ENCODE measurements around the gene RETREG1.
A peak's percentile ranks its signal among the peaks of the same experiment; 100 is the strongest.
"Not testable (repeated sequence)": the region's sequence is repeated elsewhere in the genome, so short reads cannot be mapped to it uniquely, and the experiment has no call there.

RETREG1 gene

DNA sequence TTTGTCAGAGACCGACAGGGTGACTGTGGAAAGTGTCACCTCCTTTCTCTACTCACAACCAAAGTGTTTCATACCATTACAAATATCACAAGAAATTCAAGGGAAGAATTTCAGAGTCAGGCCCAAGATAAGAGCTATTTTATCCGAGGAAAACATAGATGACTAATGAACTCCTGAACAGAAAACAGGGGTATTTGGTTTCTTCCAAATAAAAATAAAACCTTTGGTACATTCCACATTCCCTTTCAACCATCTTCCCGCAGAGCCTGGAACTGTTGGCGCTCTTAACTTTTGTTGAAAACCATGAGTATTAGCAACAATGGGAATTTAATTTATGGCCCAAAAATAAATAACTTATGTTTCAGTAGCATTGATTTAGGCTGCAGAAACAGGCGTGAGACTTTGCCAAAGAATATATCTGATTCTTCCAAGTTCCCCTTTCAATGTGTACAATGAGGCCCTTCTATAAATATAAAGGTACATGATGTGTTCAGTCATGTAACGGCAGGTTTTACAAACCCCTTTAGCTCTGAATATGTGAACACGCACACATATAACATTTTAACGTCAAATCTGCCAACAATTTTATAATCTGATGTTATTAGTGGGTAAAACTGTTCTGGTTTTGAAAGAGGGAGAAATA is 69.5 kb downstream of the RETREG1 start:
- H3K27ac ChIP-seq (ENCODE audit: low read depth, low read length): no peak overlapping the region
- H3K4me3 ChIP-seq (ENCODE audit: low read depth in 1 of 2, low read length in 2 of 2): no peak overlapping the region
- peaks cover 2 to 10% of the 10 kb centered on the region in 2 donors for H3K4me1 ChIP-seq (ENCODE audit: control insufficient read depth in 1 of 2, insufficient read depth in 2 of 2, low read length in 2 of 2)
- no peaks in the 10 kb centered on the region for H3K9me3 ChIP-seq (ENCODE audit: control insufficient read depth in 1 of 2, low read length in 2 of 2)
- H3K27me3 ChIP-seq (ENCODE audit: control insufficient read depth in 1 of 2, insufficient read depth in 2 of 2, low read length in 2 of 2): no peaks in the 10 kb centered on the region
- no peaks in the 10 kb centered on the region for H3K36me3 ChIP-seq (ENCODE audit: control insufficient read depth in 1 of 2, insufficient read depth in 2 of 2, low read length in 2 of 2)
- H3K9ac ChIP-seq (ENCODE audit: low read depth in 1 of 2, low read length in 2 of 2): no peak overlapping the region

DNA sequence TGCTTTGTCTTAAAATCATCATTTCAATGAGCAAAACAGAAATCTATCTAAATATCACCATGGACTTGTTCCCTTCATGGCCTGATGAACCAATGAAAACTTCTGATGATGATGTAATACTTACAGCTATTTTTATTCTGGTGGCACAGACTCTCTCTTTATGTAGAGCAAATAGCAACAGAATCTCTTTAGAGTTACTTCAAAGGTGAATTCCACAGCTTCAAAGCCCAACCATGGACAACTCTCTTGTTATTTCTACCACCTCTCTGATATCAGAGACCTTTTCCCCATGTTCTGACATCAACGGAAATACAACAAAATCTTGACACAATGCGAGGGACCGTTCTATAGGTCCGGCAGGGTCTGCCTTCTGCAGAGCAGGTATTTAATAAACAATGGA is 70.1 kb downstream of the RETREG1 start:
- Histone ChIP-seq H3K4me3 (ENCODE audit: low read depth in 1 of 2, low read length in 2 of 2) (no peak overlapping the region), H3K36me3 (ENCODE audit: control insufficient read depth in 1 of 2, insufficient read depth in 2 of 2, low read length in 2 of 2) (no peaks in the 10 kb centered on the region), H3K9me3 (ENCODE audit: control insufficient read depth in 1 of 2, low read length in 2 of 2) (no peaks in the 10 kb centered on the region), H3K27me3 (ENCODE audit: control insufficient read depth in 1 of 2, insufficient read depth in 2 of 2, low read length in 2 of 2) (no peaks in the 10 kb centered on the region), H3K9ac (ENCODE audit: low read depth in 1 of 2, low read length in 2 of 2) (no peak overlapping the region), H3K27ac (ENCODE audit: low read depth, low read length) (no peak overlapping the region), H3K4me1 (ENCODE audit: control insufficient read depth in 1 of 2, insufficient read depth in 2 of 2, low read length in 2 of 2) (peaks cover 7 to 14% of the 10 kb centered on the region in 2 donors)

DNA sequence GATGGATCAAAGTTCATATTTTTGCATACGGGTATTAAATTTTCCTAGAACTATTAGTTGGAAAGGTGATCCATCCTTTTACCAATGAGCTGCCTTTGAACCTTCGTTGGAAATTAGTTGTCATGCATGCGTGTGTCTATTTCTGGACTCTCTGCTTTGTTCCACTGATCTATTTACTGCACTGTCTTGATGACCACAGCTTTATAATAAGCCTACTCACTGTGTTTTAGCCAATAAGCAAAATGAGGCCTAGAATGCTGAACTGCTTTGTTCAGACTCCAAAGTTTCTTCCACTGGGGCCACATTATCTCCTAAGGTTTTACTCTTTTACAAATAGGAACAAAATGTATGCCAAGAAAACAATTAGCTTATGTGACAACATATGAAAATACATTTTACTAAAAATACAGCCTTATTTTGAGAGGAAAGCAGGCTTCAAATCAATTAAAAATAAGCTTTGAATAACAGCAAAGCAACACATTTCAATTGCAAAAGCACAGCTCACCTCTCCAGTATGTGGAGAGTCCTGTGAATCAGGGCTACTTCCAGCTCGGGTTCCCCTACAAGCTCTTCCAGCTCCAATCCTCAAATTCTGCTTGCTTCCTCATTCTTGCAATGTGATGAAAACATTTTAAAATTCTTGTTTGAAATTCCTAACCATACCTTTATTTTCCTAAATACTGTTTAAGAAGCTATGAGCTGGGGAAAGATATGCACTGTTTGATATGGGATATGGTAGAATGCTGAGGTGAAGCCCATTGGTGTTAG is 72.0 kb downstream of the RETREG1 start:
- Histone ChIP-seq H3K9ac (ENCODE audit: low read depth in 1 of 2, low read length in 2 of 2) (no peak overlapping the region), H3K27ac (ENCODE audit: low read depth, low read length) (no peak overlapping the region), H3K9me3 (ENCODE audit: control insufficient read depth in 1 of 2, low read length in 2 of 2) (no peaks in the 10 kb centered on the region), H3K27me3 (ENCODE audit: control insufficient read depth in 1 of 2, insufficient read depth in 2 of 2, low read length in 2 of 2) (no peaks in the 10 kb centered on the region), H3K4me3 (ENCODE audit: low read depth in 1 of 2, low read length in 2 of 2) (no peak overlapping the region), H3K4me1 (ENCODE audit: control insufficient read depth in 1 of 2, insufficient read depth in 2 of 2, low read length in 2 of 2) (peaks cover 10 to 21% of the 10 kb centered on the region in 2 donors), H3K36me3 (ENCODE audit: control insufficient read depth in 1 of 2, insufficient read depth in 2 of 2, low read length in 2 of 2) (no peaks in the 10 kb centered on the region)

DNA sequence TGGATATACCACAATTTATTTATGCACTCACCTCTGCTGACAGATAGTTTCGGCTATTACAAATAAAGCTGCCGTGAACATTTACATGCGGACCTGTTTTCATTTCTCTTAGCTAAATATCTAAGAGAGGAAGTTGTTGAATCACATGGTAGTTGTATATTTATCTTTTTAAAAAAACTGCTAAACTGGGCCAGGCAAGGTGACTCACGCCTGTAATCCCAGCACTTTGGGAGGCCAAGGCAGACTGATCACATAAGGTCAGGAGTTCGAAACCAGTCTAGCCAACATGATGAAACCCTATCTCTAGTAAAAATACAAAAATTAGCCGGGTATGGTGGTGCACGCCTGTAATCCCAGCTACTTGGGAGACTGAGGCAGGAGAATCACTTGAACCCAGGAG is 73.6 kb downstream of the RETREG1 start:
- H3K9ac ChIP-seq (ENCODE audit: low read depth in 1 of 2, low read length in 2 of 2); H3K9me3 ChIP-seq (ENCODE audit: control insufficient read depth in 1 of 2, low read length in 2 of 2); H3K27ac ChIP-seq (ENCODE audit: low read depth, low read length); H3K36me3 ChIP-seq (ENCODE audit: control insufficient read depth in 1 of 2, insufficient read depth in 2 of 2, low read length in 2 of 2); H3K4me3 ChIP-seq (ENCODE audit: low read depth in 1 of 2, low read length in 2 of 2); H3K27me3 ChIP-seq (ENCODE audit: control insufficient read depth in 1 of 2, insufficient read depth in 2 of 2, low read length in 2 of 2): not testable (repeated sequence)
- peaks cover 19 to 33% of the 10 kb centered on the region in 2 donors for H3K4me1 ChIP-seq (ENCODE audit: control insufficient read depth in 1 of 2, insufficient read depth in 2 of 2, low read length in 2 of 2)

DNA sequence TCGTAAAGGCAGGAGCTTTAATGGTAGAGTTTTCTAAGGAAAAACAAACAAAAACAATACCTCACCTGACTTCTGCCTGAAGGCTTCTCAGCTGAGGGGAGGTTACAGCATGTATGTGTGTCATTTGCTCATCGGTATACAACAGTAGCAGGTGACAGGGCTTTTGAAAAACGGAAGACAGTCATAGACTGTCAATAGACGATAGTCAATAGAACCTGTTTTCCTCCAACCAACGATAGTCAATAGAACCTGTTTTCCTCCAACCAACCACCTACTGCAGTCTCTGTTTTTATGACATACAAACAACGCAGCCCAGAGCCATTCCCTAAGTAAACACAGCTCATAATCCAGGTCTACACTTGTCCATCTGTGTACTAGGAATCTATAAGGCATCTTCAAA is 74.6 kb downstream of the RETREG1 start:
- Histone ChIP-seq H3K27ac (ENCODE audit: low read depth, low read length) (no peak overlapping the region), H3K27me3 (ENCODE audit: control insufficient read depth in 1 of 2, insufficient read depth in 2 of 2, low read length in 2 of 2) (no peaks in the 10 kb centered on the region), H3K9ac (ENCODE audit: low read depth in 1 of 2, low read length in 2 of 2) (no peak overlapping the region), H3K4me1 (ENCODE audit: control insufficient read depth in 1 of 2, insufficient read depth in 2 of 2, low read length in 2 of 2) (peaks cover 22 to 32% of the 10 kb centered on the region in 2 donors), H3K36me3 (ENCODE audit: control insufficient read depth in 1 of 2, insufficient read depth in 2 of 2, low read length in 2 of 2) (no peaks in the 10 kb centered on the region), H3K9me3 (ENCODE audit: control insufficient read depth in 1 of 2, low read length in 2 of 2) (no peaks in the 10 kb centered on the region), H3K4me3 (ENCODE audit: low read depth in 1 of 2, low read length in 2 of 2) (no peak overlapping the region)

DNA sequence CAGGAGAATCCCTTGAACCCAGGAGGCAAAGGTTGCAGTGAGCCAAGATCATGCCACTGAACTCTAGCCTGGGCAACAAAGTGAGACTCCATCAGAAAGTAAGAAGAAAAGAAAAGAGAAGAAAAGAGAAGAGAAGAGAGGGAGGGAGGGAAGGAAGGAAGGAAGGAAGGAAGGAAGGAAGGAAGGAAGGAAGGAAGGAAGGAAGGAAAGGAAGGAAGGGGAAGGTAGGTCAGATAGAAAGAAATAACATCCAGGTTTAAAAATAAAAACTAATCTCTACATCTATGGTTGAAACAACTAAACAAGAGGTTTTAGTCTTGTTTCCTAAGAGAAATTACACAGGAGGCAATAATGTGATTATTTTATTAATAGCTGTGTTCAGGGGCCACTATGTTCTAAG is 75.2 kb downstream of the RETREG1 start:
- not testable (repeated sequence) for H3K9me3 ChIP-seq (ENCODE audit: control insufficient read depth in 1 of 2, low read length in 2 of 2); H3K9ac ChIP-seq (ENCODE audit: low read depth in 1 of 2, low read length in 2 of 2); H3K36me3 ChIP-seq (ENCODE audit: control insufficient read depth in 1 of 2, insufficient read depth in 2 of 2, low read length in 2 of 2); H3K27ac ChIP-seq (ENCODE audit: low read depth, low read length); H3K27me3 ChIP-seq (ENCODE audit: control insufficient read depth in 1 of 2, insufficient read depth in 2 of 2, low read length in 2 of 2); H3K4me3 ChIP-seq (ENCODE audit: low read depth in 1 of 2, low read length in 2 of 2)
- H3K4me1 ChIP-seq (ENCODE audit: control insufficient read depth in 1 of 2, insufficient read depth in 2 of 2, low read length in 2 of 2): peaks cover 22 to 36% of the 10 kb centered on the region in 2 donors

DNA sequence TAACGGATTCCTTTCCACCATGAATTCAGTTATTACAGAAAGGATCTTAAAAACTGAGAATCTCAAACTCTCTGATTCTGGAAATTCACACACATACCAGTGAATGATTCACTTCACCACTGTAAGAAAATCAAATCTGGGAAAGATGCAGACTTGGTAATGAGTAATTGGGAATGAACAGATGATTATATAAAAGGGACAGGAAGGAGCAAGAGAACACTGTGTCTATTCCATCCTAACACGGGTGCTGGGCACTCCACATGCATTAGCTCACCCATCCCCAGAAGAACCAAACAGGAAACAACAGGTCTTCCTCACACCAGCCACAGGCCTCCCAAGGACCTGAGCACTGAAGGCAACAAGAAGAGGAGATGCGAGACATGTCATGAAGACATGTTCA is 76.4 kb downstream of the RETREG1 start:
- no peaks in the 10 kb centered on the region for H3K9me3 ChIP-seq (ENCODE audit: control insufficient read depth in 1 of 2, low read length in 2 of 2)
- H3K9ac ChIP-seq (ENCODE audit: low read depth in 1 of 2, low read length in 2 of 2): no peak overlapping the region
- no peaks in the 10 kb centered on the region for H3K36me3 ChIP-seq (ENCODE audit: control insufficient read depth in 1 of 2, insufficient read depth in 2 of 2, low read length in 2 of 2)
- H3K27ac ChIP-seq (ENCODE audit: low read depth, low read length): no peak overlapping the region
- H3K4me1 ChIP-seq (ENCODE audit: control insufficient read depth in 1 of 2, insufficient read depth in 2 of 2, low read length in 2 of 2): peaks cover 31 to 44% of the 10 kb centered on the region in 2 donors
- H3K4me3 ChIP-seq (ENCODE audit: low read depth in 1 of 2, low read length in 2 of 2): no peak overlapping the region
- H3K27me3 ChIP-seq (ENCODE audit: control insufficient read depth in 1 of 2, insufficient read depth in 2 of 2, low read length in 2 of 2): no peaks in the 10 kb centered on the region

DNA sequence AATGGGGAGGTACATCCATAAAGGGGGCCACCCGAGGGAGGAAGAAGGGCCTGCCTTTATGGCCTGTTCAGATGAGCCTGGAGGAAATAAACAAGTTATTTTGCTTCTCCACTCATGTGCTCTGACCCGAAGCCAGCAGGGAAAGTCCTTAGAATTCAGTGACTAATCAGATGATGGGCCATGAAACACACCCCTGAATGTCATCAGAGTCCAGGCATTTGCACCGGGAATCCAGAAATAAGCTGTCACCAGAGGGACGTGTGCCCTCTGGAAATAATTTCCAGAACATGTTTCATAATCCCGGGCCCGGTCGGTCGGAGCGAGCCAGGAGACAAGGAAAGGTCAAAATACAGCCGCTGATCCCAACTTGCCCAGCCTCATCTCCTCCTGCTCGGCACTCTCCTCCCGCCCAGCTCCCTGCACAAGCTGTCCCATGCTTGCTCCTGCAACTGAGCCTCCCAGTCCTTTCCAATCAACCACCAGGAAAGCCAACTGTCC is 77.6 kb downstream of the RETREG1 start:
- Histone ChIP-seq H3K27ac (ENCODE audit: low read depth, low read length) (no peak overlapping the region), H3K9me3 (ENCODE audit: control insufficient read depth in 1 of 2, low read length in 2 of 2) (no peaks in the 10 kb centered on the region), H3K9ac (ENCODE audit: low read depth in 1 of 2, low read length in 2 of 2) (peak overlapping the region in 1 of 2 donors; percentile 15), H3K4me3 (ENCODE audit: low read depth in 1 of 2, low read length in 2 of 2) (no peak overlapping the region), H3K36me3 (ENCODE audit: control insufficient read depth in 1 of 2, insufficient read depth in 2 of 2, low read length in 2 of 2) (no peaks in the 10 kb centered on the region), H3K4me1 (ENCODE audit: control insufficient read depth in 1 of 2, insufficient read depth in 2 of 2, low read length in 2 of 2) (peaks cover 31 to 44% of the 10 kb centered on the region in 2 donors), H3K27me3 (ENCODE audit: control insufficient read depth in 1 of 2, insufficient read depth in 2 of 2, low read length in 2 of 2) (no peaks in the 10 kb centered on the region)

DNA sequence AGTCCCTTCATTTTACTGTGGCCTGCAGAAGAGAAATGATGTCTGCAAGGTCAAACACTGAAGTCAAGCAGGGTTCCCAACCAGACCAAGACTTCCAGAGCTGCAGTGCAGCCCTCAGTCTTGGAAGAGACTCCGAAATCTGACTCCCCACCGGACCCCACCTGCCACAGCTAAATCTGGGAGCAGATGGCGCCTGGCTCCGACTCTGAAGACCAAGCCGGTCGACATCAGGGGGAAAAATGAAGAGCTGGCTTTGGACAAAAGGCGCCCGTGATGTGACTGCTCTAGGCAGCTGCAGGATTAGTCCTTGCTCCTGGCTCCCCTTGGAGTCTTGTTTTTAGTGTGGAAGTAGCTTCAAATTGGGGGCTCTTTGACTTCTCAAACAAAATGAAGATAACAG is 78.8 kb downstream of the RETREG1 start:
- no peaks in the 10 kb centered on the region for H3K9me3 ChIP-seq (ENCODE audit: control insufficient read depth in 1 of 2, low read length in 2 of 2)
- peaks cover 31 to 44% of the 10 kb centered on the region in 2 donors for H3K4me1 ChIP-seq (ENCODE audit: control insufficient read depth in 1 of 2, insufficient read depth in 2 of 2, low read length in 2 of 2)
- no peaks in the 10 kb centered on the region for H3K36me3 ChIP-seq (ENCODE audit: control insufficient read depth in 1 of 2, insufficient read depth in 2 of 2, low read length in 2 of 2)
- no peak overlapping the region for H3K27ac ChIP-seq (ENCODE audit: low read depth, low read length)
- H3K9ac ChIP-seq (ENCODE audit: low read depth in 1 of 2, low read length in 2 of 2): no peak overlapping the region
- H3K4me3 ChIP-seq (ENCODE audit: low read depth in 1 of 2, low read length in 2 of 2): no peak overlapping the region
- H3K27me3 ChIP-seq (ENCODE audit: control insufficient read depth in 1 of 2, insufficient read depth in 2 of 2, low read length in 2 of 2): no peaks in the 10 kb centered on the region

DNA sequence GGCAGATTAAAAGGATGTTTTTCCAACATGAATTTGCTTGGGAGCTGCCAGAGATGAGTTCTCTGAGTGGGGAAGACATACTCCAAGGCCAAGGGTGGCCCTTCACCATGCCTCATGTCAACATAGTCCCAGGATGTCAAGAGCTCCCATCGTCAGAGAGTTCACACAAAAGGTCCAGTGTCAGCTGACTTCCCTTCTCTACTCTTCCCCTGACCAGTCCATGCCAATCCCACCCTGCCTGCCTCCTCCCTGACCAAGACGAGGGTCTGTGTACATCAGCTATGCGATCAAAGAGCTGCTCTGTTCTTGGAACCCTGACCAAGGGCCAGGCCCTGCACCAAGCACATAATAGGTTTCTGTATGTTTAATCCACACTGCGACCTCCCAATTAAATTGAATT is 80.0 kb downstream of the RETREG1 start:
- no peaks in the 10 kb centered on the region for H3K27me3 ChIP-seq (ENCODE audit: control insufficient read depth in 1 of 2, insufficient read depth in 2 of 2, low read length in 2 of 2)
- no peaks in the 10 kb centered on the region for H3K9me3 ChIP-seq (ENCODE audit: control insufficient read depth in 1 of 2, low read length in 2 of 2)
- H3K27ac ChIP-seq (ENCODE audit: low read depth, low read length): no peak overlapping the region
- no peaks in the 10 kb centered on the region for H3K36me3 ChIP-seq (ENCODE audit: control insufficient read depth in 1 of 2, insufficient read depth in 2 of 2, low read length in 2 of 2)
- H3K9ac ChIP-seq (ENCODE audit: low read depth in 1 of 2, low read length in 2 of 2): no peak overlapping the region
- no peak overlapping the region for H3K4me3 ChIP-seq (ENCODE audit: low read depth in 1 of 2, low read length in 2 of 2)
- peaks cover 25 to 34% of the 10 kb centered on the region in 2 donors for H3K4me1 ChIP-seq (ENCODE audit: control insufficient read depth in 1 of 2, insufficient read depth in 2 of 2, low read length in 2 of 2)

Measured in duodenal mucosa (tissue), 2 donors.